Psoas muscle (tissue), 8 donors: ENCODE results near the gene DEPDC7. TPM values are rescaled to one million over a fixed set of nuclear protein-coding genes. Genes with fewer than 3 reads are reported as not detected.

Source experiments
- ATAC-seq, 4 donors: fragments of 200-7000 bp; cut with Tn5 transposase; one replicate each; pipeline ENCODE4 v1.9.1; 2020; ENCODE audit warnings: moderate library complexity in 3 of 4, mild to moderate bottlenecking in 2 of 4
- DNase-seq, 2 donors: peaks; one replicate each; pipeline ENCODE4 v3.0.0-alpha.2; 2020
- H3K27ac ChIP-seq: fragments of 200-600 bp; one replicate; pipeline ENCODE4 v1.8.0; 2022
- H3K27me3 ChIP-seq, 3 donors: fragments of 200-600 bp in 1 of 3; one replicate each; pipeline versions ENCODE4 v1.6.1 to v1.8.0; 2013 to 2022; ENCODE audit warnings: low read length in 2 of 3, mild to moderate bottlenecking in 2 of 3, moderate library complexity in 1 of 3; ENCODE audit not compliant: insufficient read depth in 3 of 3
- H3K36me3 ChIP-seq, 2 donors: fragments of 200-600 bp in 1 of 2; one replicate each; pipeline versions ENCODE4 v1.6.1 to v1.8.0; 2013 to 2022; ENCODE audit warnings: low read depth in 1 of 2, mild to moderate bottlenecking in 1 of 2, moderate library complexity in 1 of 2; ENCODE audit not compliant: insufficient read depth in 1 of 2
- H3K4me1 ChIP-seq: fragments of 200-600 bp; one replicate; pipeline ENCODE4 v1.8.0; 2022
- H3K4me3 ChIP-seq: fragments of 200-600 bp; one replicate; pipeline ENCODE4 v1.8.0; 2022; ENCODE audit warnings: mild to moderate bottlenecking
- H3K9me3 ChIP-seq: fragments of 200-600 bp; one replicate; pipeline ENCODE4 v1.8.0; 2022
- CTCF ChIP-seq: fragments of 200-600 bp; IDR thresholded peaks from one replicate; pipeline ENCODE4 v1.8.0; 2022; ENCODE audit warnings: antibody characterized with exemption
- WGBS, 3 donors: extraction: QIAGEN DNeasy Blood & Tissue Kit; methylation state at CpG; one replicate each; pipeline versions ENCODE4 v1.1.6 to v1.1.7; 2013; 5-methylcytosine and 5-hydroxymethylcytosine counted together
- intact Hi-C, 2 donors: fragments of 100-400 bp; cut with DNase I; formaldehyde crosslinking; loops; one replicate each; pipeline versions ENCODE4 v1.11.0 to v1.14.2; 2022
- polyA plus RNA-seq, 3 donors: library from polyadenylated mRNA; stranded (reverse); fragments of 200-250 nt; gene quantifications; one replicate each; pipeline ENCODE4 v1.2.3, GENCODE V29; 2013
- total RNA-seq, 4 donors: library from RNA; stranded (reverse); fragmentation: NEBNext Ultra II Directional in 2 of 4; extraction: Animal tissue kit (Norgen Biotek cat#: 25700) in 2 of 4; gene quantifications; one replicate each; pipeline versions ENCODE4 v1.2.1 to v1.2.4, GENCODE V29; 2021 to 2023
- donor health status: healthy with polysubstance abuse.
- donor health status: DM: no; HTN: no; CAD: no; lungs with moderate emphysema.
- donor health status: Bipolar disorder and iron deficiency.
- donor health status: healthy.
- donor health status: DM: yes; HTN: yes; CAD: no.
- donor health status: DM: no; HTN: no; CAD: no.
- donor health status: DM: no; HTN: no; CAD: no.
- donor health status: DM: yes; HTN: yes; CAD: no.

DEPDC7 gene
- total and polyA plus RNA-seq, 7 donors: 1.5 to 6.3 (median 3.2) TPM

GRCh38 chr11:33035011-33035410, 19.3 kb downstream of the DEPDC7 start:
- Histone ChIP-seq H3K36me3 (peaks cover 0 to 28% of the 10 kb centered on the region in 2 donors), H3K4me3 (no peak overlapping the region), H3K27me3 (no peaks in the 10 kb centered on the region), H3K27ac (no peak overlapping the region), H3K9me3 (no peaks in the 10 kb centered on the region), H3K4me1 (no peaks in the 10 kb centered on the region)
- TF ChIP-seq CTCF: no peak
- ATAC-seq (no peak), DNase-seq (no peak)
- 94 to 100% (median 100%) methylated on average over 1 of the region's 1 CpG for WGBS, 3 donors
- intact Hi-C loops: no loop called here

- ATAC-seq (peak; percentile 95 to 96 (median 96)), DNase-seq (peak; percentile 94 to 97)
- peak within 1 kb of the TSS; percentile 94 for H3K4me3 ChIP-seq
- no peaks in the 10 kb centered on the region for H3K27me3 ChIP-seq
- peaks cover 3 to 7% of the 10 kb centered on the region in 2 donors for H3K36me3 ChIP-seq
- intact Hi-C loops: no loop called here
- WGBS, 3 donors: 1% methylated on average over 68 to 84 of the region's 84 CpGs
- H3K27ac ChIP-seq: peak within 1 kb of the TSS; percentile 98
- H3K4me1 ChIP-seq: peaks cover 9% of the 10 kb centered on the region
- no peaks in the 10 kb centered on the region for H3K9me3 ChIP-seq
- no peak for TF ChIP-seq CTCF
Observed at GRCh38 chr11:33039274-33040032, 23.8 kb downstream of the DEPDC7 start, which contains the start of gene TCP11L1. TCP11L1 (plus strand) TSS chr11:33039572; CDS start chr11:33043774, 4,202 bp downstream.

GRCh38 chr11:33040033-33040861, 24.6 kb downstream of the DEPDC7 start:
- H3K9me3 ChIP-seq: no peaks in the 10 kb centered on the region
- DNase-seq: no peak
- ATAC-seq: peak in 2 of 4 donors; percentile 11 to 33
- intact Hi-C loops: no loop called here
- no peaks in the 10 kb centered on the region for H3K27me3 ChIP-seq
- 5 to 8% (median 6%) methylated on average over 30 of the region's 30 CpGs for WGBS, 3 donors
- H3K36me3 ChIP-seq: peaks cover 3 to 15% of the 10 kb centered on the region in 2 donors
- peak overlapping the region; percentile 94 for H3K4me3 ChIP-seq
- peaks cover 9% of the 10 kb centered on the region for H3K4me1 ChIP-seq
- TF ChIP-seq CTCF: no peak
- H3K27ac ChIP-seq: peak overlapping the region; percentile 98

- ATAC-seq (no peak), DNase-seq (no peak)
- H3K4me1 ChIP-seq: peaks cover 9% of the 10 kb centered on the region
- intact Hi-C loops: no loop called here
- no peak for TF ChIP-seq CTCF
- no peaks in the 10 kb centered on the region for H3K27me3 ChIP-seq
- WGBS, 3 donors: 41 to 55% (median 45%) methylated on average over 5 of the region's 5 CpGs
- no peak overlapping the region for H3K27ac ChIP-seq
- peak overlapping the region; percentile 94 for H3K4me3 ChIP-seq
- H3K9me3 ChIP-seq: no peaks in the 10 kb centered on the region
- H3K36me3 ChIP-seq: peaks cover 3 to 19% of the 10 kb centered on the region in 2 donors
Observed at GRCh38 chr11:33040862-33041453, 25.3 kb downstream of the DEPDC7 start.
